Measurements from ENCODE around the gene NHLRC1.

- no peak for TF ChIP-seq GATA2 (IDR thresholded peaks at IDR 0.05; ENCODE audit: low read depth, low read length)
- no peak for TF ChIP-seq GATA3 (IDR thresholded peaks at IDR 0.05; ENCODE audit: low read depth, low read length)
Observed at GRCh38 chr6:18099511-18099910, 23.0 kb downstream of the NHLRC1 start.
